ENCODE measurements around the gene FAM107B. TPM values are rescaled to one million over a fixed set of nuclear protein-coding genes. Genes with fewer than 3 reads are reported as not detected.
A peak's percentile ranks its signal among the peaks of the same experiment; 100 is the strongest.

The FAM107B gene
- total RNA-seq, 3 donors from 2014 or later = 30.8 to 56.1 (median 51.8) TPM

- DNase-seq (ENCODE audit: low spot score in 2 of 2) = no peak
- no peaks in the 10 kb centered on the region for H3K4me1 ChIP-seq
- intact Hi-C loops (cut with DNase I; ENCODE audit: low total_unique reads) = no loop called here
- H3K27ac ChIP-seq = no peak overlapping the region
- no peaks in the 10 kb centered on the region for H3K27me3 ChIP-seq
- no peaks in the 10 kb centered on the region for H3K9me3 ChIP-seq
- H3K36me3 ChIP-seq = no peaks in the 10 kb centered on the region
- H3K4me3 ChIP-seq = no peak overlapping the region
- no peak for TF ChIP-seq POLR2A (IDR thresholded peaks at IDR 0.05)
- no peak for TF ChIP-seq CTCF (IDR thresholded peaks at IDR 0.05)
These were observed 292.9 kb downstream of the FAM107B start for GRCh38 chr10:14481752-14482151.

- no peak overlapping the region for H3K4me3 ChIP-seq
- no peaks in the 10 kb centered on the region for H3K9me3 ChIP-seq
- intact Hi-C loops (cut with DNase I; ENCODE audit: low total_unique reads) = no loop called here
- no peaks in the 10 kb centered on the region for H3K27me3 ChIP-seq
- H3K4me1 ChIP-seq = no peaks in the 10 kb centered on the region
- no peaks in the 10 kb centered on the region for H3K36me3 ChIP-seq
- no peak for DNase-seq (ENCODE audit: low spot score in 2 of 2)
- TF ChIP-seq POLR2A (IDR thresholded peaks at IDR 0.05) = no peak
- no peak for TF ChIP-seq POLR2AphosphoS5 (IDR thresholded peaks at IDR 0.05)
- no peak for TF ChIP-seq CTCF (IDR thresholded peaks at IDR 0.05)
- no peak overlapping the region for H3K27ac ChIP-seq
These were observed 293.7 kb downstream of the FAM107B start for GRCh38 chr10:14481014-14481413.

GRCh38 chr10:14478604-14479003, 296.1 kb downstream of the FAM107B start:
- no peaks in the 10 kb centered on the region for H3K9me3 ChIP-seq
- H3K27me3 ChIP-seq = no peaks in the 10 kb centered on the region
- no peak overlapping the region for H3K4me3 ChIP-seq
- no peaks in the 10 kb centered on the region for H3K36me3 ChIP-seq
- TF ChIP-seq POLR2AphosphoS5 (IDR thresholded peaks at IDR 0.05) = no peak
- no peak for TF ChIP-seq POLR2A (IDR thresholded peaks at IDR 0.05)
- peak in 2 of 3 donors; percentile 42 to 44 for TF ChIP-seq CTCF (IDR thresholded peaks at IDR 0.05)
- DNase-seq (ENCODE audit: low spot score in 2 of 2) = peak; percentile 57
- H3K27ac ChIP-seq = no peak overlapping the region
- intact Hi-C loops (cut with DNase I; ENCODE audit: low total_unique reads) = no loop called here
- H3K4me1 ChIP-seq = no peaks in the 10 kb centered on the region

GRCh38 chr10:14478201-14478600, 296.5 kb downstream of the FAM107B start:
- no peak overlapping the region for H3K27ac ChIP-seq
- TF ChIP-seq POLR2A (IDR thresholded peaks at IDR 0.05) (no peak), POLR2AphosphoS5 (IDR thresholded peaks at IDR 0.05) (no peak), CTCF (IDR thresholded peaks at IDR 0.05) (no peak)

GRCh38 chr10:14477408-14477710, 297.3 kb downstream of the FAM107B start:
- TF ChIP-seq POLR2AphosphoS5 (IDR thresholded peaks at IDR 0.05) (no peak), POLR2A (IDR thresholded peaks at IDR 0.05) (no peak), CTCF (IDR thresholded peaks at IDR 0.05) (no peak)
- Histone ChIP-seq H3K36me3 (no peaks in the 10 kb centered on the region), H3K27ac (no peak overlapping the region), H3K27me3 (no peaks in the 10 kb centered on the region), H3K4me3 (no peak overlapping the region), H3K4me1 (no peaks in the 10 kb centered on the region), H3K9me3 (no peaks in the 10 kb centered on the region)
- intact Hi-C loops (cut with DNase I; ENCODE audit: low total_unique reads) = no loop called here
- no peak for DNase-seq (ENCODE audit: low spot score in 2 of 2)

More at GRCh38 chr10:14478201-14478600, 296.5 kb downstream of the FAM107B start:
- Histone ChIP-seq H3K4me1 (no peaks in the 10 kb centered on the region), H3K36me3 (no peaks in the 10 kb centered on the region), H3K27me3 (no peaks in the 10 kb centered on the region), H3K4me3 (no peak overlapping the region), H3K9me3 (no peaks in the 10 kb centered on the region)
- no peak for DNase-seq (ENCODE audit: low spot score in 2 of 2)
- intact Hi-C loops (cut with DNase I; ENCODE audit: low total_unique reads) = no loop called here

Data from breast epithelium (tissue), 4 donors.